NCI-H510A (cell line): ENCODE data around the gene SYNGR1.
"Not testable (repeated sequence)": the region's sequence is repeated elsewhere in the genome, so short reads cannot be mapped to it uniquely, and the experiment has no call there.

Experiments used
- DNase-seq: peaks from one replicate; lab custom pipeline; 2025; lab: John Stamatoyannopoulos, UW

SYNGR1 gene

DNA sequence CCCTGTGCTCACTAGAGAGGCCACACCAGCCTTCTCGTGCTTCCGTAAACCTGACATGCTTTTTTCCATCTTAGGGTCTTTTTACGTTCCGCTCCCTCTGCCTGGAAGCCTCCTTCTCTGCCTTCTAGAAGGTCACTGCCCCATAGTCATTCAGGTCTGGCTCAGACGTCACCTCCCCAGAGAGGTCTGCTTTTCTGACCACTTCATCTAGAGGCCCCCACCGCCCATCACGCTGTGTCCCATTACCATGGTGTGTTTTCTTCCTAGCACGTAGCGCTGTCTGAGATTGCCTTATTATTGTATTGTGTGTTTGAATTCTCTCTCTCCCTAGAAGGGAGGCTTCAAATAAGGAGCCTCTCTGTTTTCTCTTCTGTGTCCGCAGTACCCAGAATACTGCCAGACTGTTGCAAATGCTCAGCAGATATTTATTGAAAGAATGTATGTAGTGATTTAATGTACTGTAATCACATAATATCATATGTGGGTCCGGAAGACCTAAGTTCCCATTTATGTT, 59.8 kb downstream of the SYNGR1 start:
- DNase-seq, result no peak

DNA sequence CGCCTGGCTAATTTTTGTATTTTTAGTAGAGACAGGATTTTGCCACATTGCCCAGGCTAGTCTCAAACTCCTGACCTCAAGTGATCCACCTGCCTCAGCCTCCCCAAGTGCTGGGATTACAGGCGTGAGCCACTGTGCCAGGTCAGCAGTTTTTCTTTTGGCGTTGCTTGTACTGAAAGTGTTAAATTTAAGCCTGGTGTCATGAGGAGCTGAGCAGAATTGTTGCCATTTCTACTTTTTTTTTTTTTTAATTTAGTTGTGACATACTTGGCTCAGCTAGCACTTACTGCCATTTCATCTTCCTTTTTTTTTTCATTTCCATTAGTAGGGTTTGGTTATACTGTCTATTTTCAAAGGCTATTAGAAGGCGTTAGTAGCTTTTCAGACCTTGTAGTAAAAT, 60.5 kb downstream of the SYNGR1 start:
- no peak for DNase-seq

DNA sequence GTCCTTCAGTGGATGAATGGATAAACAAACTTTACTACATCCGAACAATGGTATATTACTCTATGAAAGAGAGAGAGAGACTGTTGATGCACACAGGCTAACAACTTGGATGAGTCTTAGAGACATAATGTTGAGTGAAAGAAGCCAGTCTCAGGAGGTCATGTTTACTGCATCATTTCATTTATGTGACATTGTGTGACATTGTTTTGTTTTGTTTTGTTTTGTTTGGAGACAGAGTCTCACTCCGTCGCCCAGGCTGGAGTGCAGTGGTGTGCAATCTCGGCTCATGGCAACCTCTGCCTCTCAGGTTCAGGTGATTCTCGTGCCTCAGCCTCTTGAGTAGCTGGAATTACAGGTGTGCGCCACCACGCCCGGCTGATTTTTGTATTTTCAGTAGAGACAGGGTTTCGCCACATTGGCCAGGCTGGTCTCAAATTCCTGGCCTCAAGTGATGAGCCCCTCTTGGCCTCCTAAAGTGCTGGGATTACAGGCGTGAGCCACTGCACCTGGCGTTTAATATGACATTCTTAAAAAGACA, 62.1 kb downstream of the SYNGR1 start:
- peak; percentile 27 for DNase-seq

DNA sequence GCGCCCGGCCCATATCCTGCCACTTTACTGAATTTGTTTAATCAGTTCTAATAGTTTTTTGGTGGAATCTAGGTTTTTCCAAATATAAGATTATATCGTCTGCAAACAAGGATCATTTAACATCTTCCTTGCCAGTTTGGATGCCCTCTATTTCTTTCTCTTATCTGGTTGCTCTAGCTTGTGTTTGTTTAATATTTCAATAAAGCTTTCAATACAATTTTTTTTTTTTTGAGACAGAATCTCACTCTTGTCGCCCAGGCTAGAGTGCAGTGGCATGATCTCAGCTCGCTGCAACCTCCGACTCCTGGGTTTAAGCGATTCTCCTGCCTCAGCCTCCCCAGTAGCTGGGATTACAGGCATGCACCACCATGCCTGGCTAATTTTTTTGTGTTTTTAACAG, 63.4 kb downstream of the SYNGR1 start:
- DNase-seq, result not testable (repeated sequence)

DNA sequence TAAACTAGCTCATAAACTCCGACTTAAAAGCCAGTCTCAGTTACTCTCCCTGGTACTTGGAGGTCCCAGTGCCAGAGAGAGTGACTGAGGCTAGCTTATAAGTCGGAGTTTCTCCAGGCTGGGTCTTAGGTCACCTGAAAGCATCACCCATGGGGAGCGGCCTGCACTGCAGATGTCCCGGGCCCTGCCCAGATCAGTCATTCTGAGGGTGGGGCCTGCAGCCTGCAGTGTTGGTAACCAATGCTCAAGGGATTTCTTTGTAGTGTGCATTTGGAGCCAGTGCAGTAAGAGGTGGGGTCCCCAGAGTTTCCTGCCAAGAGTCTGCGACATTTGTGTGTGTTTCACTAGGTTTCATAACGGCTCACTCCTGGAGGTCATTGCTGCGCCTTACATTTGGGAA, 64.6 kb downstream of the SYNGR1 start:
- DNase-seq, result no peak

DNA sequence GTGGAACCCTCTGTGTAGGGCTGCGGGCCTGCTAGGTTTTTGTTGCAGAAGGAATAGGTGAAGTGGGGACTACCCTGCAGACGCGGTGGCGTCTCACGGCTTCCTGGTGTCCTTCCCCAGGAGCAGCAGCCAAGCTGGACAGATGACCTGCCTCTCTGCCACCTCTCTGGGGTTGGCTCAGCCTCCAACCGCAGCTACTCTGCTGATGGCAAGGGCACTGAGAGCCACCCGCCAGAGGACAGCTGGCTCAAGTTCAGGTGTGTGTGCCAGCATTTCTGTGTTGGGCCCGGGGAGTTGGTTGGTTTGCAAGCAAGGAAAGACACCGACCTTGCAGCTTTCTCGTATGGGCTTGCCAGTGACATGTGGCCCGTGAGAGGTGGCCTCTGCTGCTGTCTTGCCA, 65.1 kb downstream of the SYNGR1 start:
- DNase-seq, result no peak

DNA sequence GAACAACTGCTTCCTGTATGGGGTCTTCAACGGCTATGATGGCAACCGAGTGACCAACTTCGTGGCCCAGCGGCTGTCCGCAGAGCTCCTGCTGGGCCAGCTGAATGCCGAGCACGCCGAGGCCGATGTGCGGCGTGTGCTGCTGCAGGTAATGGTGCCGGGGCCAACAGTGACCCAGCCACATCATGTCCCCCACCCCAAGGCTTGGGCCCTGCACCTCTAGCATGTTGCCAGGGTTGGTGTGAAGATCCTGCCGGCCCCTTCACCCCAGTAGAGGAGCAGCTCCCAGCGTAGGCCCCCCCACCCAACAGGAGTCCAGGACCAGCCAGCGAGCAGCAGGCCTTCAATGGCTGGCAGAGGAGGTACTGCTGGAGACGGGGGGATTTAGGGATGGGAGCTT, 65.7 kb downstream of the SYNGR1 start:
- no peak for DNase-seq

DNA sequence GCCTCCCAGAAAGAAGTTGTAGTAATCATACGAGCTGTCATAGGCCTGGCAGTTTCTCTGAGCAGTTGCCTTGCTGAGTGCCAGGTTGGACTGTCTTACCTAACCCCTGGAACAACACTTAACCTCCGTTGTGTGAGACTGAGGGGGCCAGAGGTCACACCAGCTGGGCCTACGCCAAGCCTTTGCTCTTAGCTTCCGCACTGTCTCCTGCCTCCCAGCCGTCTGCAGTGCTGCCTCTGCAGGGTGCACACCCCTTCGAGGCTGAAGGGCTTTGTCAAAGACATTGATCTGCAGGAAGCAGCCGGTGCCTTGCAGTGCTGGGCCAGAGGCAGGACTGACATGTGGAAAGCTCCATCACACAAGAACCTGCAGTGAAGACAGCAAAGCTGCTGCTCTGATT, 66.5 kb downstream of the SYNGR1 start:
- DNase-seq, result no peak

DNA sequence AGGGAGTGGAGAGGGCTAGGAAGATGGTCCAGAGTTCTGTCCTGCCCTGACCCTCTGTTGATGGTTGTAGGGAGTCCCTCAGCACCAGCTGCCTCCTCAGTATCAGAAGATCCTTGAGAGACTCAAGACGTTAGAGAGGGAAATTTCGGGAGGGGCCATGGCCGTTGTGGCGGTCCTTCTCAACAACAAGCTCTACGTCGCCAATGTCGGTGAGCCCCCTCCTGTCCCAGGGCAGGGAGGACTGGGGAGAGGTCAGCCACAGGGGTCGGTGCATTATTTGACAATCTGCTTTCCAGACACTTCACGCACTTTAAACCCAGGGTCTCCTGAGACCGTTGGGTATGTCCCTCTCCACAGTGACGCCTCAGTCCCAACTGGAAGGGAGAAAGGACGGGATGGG, 67.8 kb downstream of the SYNGR1 start:
- no peak for DNase-seq

DNA sequence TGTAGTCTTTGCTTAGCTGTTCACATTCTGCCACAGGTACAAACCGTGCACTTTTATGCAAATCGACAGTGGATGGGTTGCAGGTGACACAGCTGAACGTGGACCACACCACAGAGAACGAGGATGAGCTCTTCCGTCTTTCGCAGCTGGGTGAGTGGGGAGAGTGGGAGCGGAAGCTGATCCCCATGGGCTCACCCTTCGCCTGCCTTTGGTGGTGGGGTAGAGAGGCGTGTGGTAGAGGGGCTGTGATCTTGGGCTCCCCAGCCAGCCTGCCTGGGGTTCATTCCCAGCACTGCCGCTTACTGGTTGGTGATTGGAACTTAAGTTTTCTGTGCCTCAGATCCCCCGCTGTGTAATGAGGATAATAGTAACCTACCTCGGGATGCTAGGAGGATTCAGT, 68.9 kb downstream of the SYNGR1 start:
- DNase-seq, result no peak

DNA sequence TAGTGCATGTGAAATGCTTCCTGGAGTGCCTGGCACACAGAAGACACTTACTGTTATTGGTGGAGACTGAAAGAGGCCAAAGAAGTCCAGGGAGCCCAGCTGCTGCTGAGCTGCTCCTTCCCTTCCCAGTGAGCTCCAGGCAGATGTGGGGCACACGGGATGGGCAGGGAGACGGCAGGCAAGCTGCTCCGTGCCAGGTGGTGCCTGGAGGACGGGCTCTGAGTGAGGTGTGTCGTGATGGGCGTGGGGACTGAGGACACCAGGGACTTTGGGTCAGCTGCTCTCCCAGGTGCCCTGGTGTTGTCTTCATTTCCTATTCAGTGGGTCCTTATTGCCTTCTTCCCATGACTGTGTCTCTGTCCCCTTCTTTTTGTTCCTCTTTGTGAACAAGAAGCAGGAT, 69.3 kb downstream of the SYNGR1 start:
- no peak for DNase-seq

DNA sequence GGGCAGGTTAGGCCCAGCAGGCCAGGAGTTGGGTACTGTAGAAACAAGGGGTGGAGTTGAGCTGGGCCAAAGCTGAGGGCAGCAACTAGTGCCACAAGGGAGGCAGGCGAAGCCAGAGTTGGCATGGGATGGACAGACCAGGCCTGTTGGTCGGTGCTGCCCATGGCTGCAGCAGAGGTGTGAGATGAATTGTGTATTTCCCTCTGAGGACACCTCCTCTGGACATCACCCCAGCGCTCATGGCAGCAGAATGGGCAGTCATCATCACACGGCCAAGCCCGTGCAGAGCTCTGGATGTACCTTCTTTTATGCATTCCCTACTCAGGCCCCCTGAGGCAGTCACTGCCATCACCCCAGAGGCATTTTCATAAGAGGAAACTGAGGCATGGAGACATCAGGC, 70.1 kb downstream of the SYNGR1 start:
- no peak for DNase-seq

DNA sequence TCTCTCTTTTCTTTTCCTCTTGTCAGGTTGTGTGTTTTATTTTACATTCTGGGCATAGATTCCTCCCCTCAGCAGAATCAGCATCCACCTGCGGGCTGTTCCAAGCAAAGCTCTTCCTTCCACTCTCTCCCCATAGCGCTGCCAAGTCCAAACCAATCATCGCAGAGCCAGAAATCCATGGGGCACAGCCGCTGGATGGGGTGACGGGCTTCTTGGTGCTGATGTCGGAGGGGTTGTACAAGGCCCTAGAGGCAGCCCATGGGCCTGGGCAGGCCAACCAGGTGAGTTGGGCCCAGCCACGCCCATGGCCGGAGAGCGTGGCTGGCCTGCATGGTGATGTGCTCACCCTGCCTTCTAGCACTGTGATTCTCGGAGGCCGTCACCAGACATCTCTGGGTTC, 71.9 kb downstream of the SYNGR1 start:
- no peak for DNase-seq

DNA sequence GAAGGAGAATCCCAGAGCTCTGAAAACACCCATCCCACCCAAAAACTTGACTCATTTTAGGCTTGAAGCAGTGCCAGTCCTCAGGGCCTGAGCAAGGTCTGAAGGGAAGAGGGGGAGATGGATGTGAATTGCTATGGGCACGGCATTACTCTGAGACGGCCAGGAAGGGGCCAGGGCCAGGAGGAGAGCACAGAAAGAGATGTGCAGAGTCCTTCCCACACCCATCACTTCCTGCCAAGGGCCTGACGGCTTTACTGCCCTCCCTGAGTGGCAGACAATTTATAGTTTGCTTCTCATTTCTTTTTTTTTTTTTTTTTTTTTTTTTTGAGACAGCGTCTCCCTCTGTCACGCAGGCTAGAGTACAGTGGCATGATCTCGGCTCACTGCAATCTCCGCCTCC, 72.3 kb downstream of the SYNGR1 start:
- DNase-seq, result no peak

DNA sequence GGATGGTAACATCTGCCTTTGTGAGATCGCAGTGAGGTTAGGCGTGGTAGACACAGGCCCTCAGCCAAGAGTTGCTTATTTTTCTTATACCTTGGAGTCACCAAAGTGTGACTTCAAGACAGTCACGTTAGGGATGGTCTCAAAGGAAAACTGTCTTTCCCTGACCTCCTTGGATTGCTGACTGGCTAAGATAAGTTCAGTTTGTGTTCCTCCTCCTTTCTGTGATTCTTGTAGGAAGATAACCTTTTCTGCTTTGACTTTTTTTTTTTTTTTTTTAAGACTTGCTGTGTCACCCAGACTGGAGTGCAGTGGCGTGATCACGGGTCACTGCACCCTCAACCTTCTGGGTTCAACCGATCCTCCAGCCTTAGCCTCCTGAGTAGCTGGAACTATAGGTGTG, 72.9 kb downstream of the SYNGR1 start:
- no peak for DNase-seq

DNA sequence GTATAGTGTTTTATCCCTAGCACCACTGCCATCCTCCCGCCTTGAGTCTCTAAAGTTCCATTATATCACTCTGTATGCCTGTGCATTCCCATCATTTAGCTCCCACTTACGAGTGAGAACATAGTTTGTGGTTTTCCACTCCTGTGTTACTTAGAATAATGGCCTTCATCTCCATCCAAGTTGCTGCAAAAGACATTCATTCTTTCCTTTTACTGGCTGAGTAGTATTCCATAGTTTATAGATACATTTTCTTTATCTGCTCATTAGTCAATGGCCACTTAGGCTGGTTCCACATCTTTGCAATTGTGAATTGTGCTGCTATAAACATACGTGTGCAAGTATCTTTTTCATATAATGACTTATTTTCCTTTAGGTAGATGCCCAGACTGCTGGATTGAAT, 74.2 kb downstream of the SYNGR1 start:
- DNase-seq, result no peak

DNA sequence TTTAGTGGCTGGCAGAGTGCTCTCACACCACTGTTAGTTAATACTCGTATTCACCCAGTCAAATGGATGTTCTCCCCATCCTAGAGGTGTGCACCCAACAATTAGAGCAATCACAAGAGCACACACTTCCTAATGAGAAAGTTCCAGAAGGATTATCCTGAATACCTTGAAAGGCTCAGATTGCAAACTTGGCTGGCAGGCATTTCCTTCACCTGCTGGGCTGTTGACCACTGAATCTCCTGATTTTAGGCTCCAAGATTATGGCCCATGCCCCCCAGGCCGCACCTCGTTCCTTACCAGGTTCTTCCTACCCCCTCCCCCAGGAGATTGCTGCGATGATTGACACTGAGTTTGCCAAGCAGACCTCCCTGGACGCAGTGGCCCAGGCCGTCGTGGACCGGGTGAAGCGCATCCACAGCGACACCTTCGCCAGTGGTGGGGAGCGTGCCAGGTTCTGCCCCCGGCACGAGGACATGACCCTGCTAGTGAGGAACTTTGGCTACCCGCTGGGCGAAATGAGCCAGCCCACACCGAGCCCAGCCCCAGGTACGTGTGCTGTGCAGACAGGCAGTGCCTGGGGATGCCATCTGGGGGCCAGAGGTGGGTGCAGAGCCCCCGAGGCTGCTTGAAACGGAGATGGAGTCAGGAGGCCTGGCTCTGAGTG, 76.7 kb downstream of the SYNGR1 start:
- DNase-seq, result no peak

DNA sequence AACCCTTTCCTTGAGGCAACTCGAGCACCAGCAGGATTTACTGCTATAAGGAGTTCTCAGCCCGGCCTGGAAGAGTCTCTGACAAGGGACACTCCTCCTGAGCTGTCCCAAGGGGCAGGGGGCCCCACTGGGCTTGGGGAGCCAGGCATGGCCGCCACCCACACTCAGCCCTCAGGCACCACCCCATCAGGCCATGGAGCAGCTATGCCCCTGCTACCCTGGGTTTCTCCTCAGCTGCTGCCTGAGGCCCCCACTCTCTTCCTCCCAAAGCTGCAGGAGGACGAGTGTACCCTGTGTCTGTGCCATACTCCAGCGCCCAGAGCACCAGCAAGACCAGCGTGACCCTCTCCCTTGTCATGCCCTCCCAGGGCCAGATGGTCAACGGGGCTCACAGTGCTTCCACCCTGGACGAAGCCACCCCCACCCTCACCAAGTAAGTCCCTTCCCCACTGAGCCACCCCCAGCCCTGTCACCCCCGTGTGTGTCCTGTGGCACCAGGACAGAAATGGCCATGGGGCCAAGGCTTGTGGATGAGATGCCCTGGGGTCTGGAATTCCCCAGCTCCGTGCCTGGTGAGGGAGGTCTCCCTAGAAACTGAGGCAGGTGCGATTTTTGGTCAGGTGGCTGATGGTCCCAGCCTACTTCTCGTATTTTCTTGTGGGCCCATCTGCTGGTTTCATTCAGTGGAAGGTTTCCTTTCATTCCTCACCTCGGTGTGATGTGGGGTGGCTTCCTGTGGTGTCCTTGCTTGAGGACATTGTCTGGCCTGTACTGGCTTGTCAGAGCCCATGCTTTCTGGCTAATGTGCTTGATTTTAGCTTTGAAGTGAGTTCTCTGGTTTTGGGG, 78.2 kb downstream of the SYNGR1 start:
- DNase-seq, result no peak

DNA sequence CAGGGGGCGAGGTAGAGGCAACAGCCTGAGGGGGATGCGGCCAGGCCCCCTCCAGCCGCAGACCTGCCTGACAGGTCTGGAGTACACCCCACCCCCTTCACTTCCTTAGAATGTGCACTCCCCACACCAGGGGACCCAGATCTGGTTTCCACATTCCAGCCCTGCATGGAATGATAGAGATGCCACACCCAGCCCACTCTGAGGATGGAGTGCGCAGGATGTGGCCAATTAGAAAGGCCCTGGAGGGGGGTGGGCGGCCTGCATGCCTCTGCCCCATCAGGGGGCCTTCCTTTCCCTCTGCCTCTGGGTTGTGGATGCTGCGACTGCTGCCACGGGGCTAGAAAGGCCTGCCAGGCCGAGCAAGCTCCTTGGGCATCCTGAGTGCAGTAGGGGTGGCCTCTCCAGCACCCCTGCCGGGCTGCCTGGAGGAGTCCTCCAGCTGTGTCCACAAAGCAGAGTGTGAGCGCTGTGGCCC, 78.8 kb downstream of the SYNGR1 start:
- DNase-seq, result peak; percentile 45

DNA sequence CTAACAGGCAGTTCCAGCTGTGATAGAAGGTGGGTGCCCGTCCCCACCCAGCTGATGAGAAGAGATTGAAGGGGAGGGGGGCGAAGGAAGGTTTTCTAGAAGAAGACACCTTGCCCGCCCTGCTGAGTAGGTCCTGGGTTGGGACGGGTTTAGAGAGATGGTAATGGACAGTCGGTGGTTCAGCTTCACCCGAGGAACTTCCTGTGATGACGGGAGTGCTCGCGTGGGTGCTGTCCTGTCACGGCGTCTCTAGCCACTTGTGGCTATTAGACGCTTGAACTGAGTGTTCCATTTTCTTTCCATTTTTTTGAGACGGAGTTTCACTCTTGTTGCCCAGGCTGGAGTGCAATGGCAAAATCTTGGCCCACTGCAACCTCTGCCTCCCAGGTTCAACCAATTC, 79.4 kb downstream of the SYNGR1 start:
- no peak for DNase-seq

DNA sequence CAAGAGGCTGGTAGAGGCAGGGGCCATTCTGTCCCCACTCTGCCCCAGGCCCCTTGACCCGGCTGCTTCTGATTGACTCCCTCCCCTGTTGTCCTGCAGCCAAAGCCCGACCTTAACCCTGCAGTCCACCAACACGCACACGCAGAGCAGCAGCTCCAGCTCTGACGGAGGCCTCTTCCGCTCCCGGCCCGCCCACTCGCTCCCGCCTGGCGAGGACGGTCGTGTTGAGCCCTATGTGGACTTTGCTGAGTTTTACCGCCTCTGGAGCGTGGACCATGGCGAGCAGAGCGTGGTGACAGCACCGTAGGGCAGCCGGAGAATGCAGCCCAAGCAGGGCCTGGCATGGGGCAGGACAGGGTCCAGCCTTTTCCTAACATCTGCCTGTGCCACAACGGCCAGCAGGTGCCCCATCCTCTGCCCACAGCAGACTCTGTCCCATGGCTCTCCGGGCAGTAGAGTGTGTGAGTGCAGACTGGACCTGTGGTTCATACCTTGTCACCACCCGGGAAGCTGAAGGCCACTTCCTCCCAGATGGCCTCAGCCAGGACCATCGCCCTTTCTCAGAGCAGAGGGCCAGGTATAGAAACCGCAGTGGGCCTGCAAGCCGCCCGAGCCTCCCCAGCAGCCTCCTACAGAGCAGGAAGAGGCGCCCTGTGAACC, 80.3 kb downstream of the SYNGR1 start:
- no peak for DNase-seq

DNA sequence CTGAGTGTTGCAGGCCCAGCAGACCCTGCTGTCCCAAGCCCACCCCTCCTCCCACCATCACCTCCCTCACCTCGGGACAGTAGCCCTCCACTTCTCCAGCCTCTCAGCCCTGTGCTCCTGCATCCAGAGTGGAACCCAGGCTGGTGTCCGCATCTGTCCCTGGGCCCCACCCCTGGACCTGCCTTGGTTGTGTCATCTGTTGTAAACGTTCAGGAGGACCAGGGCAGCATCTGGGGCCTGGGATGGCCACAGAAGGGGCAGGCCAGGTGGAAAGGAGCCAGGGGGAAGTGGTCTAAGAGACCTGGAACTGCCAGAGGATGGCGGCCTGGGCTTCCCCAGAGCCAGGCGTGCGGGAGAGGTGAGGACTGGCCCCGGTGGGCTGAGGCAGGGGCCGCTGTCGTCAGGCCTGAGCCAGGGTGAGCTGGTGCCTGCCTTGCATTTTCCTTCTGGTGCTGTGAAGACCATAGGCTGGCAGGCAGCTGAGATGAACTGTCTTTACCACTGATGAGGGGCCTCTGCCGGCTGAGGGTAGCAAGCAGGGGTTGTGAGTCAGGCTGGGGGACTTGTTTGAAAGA, 80.9 kb downstream of the SYNGR1 start:
- no peak for DNase-seq
